Measurements from ENCODE around the gene FAM209B. TPM values are rescaled to one million over a fixed set of nuclear protein-coding genes. Genes with fewer than 3 reads are reported as not detected.

The FAM209B gene
- total RNA-seq, 2 experiments from 2014 or later, result 1.0 TPM; not detected in 1

DNA sequence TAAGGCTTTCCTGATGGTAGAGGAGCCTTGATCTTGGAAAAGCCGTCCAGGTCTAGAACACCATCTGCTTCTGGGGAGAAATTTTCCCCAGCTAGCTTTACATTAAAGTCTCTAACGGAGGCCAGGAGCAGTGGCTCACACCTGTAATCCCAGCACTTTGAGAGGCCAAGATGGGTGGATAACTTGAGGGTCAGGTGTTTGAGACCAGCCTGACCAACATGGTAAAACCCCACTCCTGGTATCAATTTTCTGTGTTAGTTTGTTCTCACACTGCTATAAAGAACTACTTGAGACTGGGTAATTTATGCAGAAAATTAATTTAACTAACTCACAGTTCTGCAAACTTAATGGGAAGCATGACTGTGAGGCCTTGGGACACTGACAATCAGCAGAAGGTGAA, 37.8 kb downstream of the FAM209B start:
- POLR2A ChIA-PET, result no interaction called here
- Mint-ChIP-seq H3K36me3 (ENCODE audit: low read depth) (no peaks in the 10 kb centered on the region), H3K27me3 (peaks cover 12% of the 10 kb centered on the region), H3K4me1 (ENCODE audit: low read depth) (no peaks in the 10 kb centered on the region), H3K27ac (no peak overlapping the region), H3K9me3 (no peaks in the 10 kb centered on the region), H3K4me3 (no peak overlapping the region)
- ATAC-seq (no peak), DNase-seq (no peak)
- intact Hi-C loops (cut with micrococcal nuclease), result no loop called here
- CTCF ChIA-PET, result no interaction called here
- TF ChIP-seq, protein P1, sequence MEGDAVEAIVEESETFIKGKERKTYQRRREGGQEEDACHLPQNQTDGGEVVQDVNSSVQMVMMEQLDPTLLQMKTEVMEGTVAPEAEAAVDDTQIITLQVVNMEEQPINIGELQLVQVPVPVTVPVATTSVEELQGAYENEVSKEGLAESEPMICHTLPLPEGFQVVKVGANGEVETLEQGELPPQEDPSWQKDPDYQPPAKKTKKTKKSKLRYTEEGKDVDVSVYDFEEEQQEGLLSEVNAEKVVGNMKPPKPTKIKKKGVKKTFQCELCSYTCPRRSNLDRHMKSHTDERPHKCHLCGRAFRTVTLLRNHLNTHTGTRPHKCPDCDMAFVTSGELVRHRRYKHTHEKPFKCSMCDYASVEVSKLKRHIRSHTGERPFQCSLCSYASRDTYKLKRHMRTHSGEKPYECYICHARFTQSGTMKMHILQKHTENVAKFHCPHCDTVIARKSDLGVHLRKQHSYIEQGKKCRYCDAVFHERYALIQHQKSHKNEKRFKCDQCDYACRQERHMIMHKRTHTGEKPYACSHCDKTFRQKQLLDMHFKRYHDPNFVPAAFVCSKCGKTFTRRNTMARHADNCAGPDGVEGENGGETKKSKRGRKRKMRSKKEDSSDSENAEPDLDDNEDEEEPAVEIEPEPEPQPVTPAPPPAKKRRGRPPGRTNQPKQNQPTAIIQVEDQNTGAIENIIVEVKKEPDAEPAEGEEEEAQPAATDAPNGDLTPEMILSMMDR (IDR thresholded peaks at IDR 0.05), result no peak

DNA sequence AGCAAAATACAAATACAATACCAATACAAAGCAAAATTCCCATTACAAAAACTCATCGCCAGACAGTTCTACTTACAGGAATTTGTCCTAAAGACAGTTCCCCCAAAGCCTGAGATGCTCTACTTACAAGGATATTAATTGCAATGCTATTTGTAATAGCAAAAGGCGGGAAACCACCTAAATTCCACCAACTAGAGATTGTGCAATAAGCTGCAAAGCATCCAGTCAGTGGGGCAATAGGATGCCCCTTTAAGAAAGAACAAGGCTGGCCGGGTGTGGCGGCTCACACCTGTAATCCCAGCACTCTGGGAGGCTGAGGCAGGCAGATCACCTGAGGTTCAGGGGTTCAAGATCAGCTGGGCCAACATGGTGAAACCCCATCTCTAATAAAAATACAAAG, 39.1 kb downstream of the FAM209B start:
- Mint-ChIP-seq H3K4me1 (ENCODE audit: low read depth) (no peaks in the 10 kb centered on the region), H3K4me3 (no peak overlapping the region), H3K36me3 (ENCODE audit: low read depth) (no peaks in the 10 kb centered on the region), H3K9me3 (no peaks in the 10 kb centered on the region), H3K27ac (no peak overlapping the region), H3K27me3 (peaks cover 12% of the 10 kb centered on the region)
- intact Hi-C loops (cut with micrococcal nuclease), result no loop called here
- ATAC-seq (no peak), DNase-seq (no peak)
- CTCF ChIA-PET, result no interaction called here
- POLR2A ChIA-PET, result no interaction called here
- TF ChIP-seq, protein P1 (IDR thresholded peaks at IDR 0.05), result no peak

DNA sequence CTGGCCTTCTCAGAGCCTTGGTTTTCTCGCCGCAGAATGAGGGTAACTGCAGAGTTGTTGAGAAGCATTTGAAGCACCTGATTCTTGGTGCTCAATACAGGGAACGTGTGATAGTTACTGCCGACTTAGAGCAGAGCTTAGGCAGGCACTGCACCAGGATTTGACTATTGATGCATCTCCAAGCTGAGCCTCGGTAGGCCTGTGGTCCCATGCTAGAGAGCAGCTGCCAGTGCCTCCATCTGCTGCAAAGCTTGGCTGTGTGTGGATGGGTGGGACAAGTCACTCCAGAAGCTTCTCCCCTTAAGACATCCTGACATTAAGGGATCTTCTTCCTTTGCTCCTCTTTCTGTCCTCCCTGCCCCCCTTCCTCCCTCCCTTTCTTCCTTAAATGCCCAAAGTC, 40.9 kb downstream of the FAM209B start:
- no peak for DNase-seq
- no peak for ATAC-seq
- H3K36me3 Mint-ChIP-seq (ENCODE audit: low read depth), result no peaks in the 10 kb centered on the region
- ChIA-PET CTCF (no interaction called here), POLR2A (no interaction called here)
- H3K9me3 Mint-ChIP-seq, result no peaks in the 10 kb centered on the region
- intact Hi-C loops (cut with micrococcal nuclease), result no loop called here
- H3K27me3 Mint-ChIP-seq, result peaks cover 8% of the 10 kb centered on the region
- TF ChIP-seq, protein P1 (IDR thresholded peaks at IDR 0.05), result no peak
- H3K4me1 Mint-ChIP-seq (ENCODE audit: low read depth), result no peaks in the 10 kb centered on the region
- no peak overlapping the region for H3K27ac Mint-ChIP-seq
- no peak overlapping the region for H3K4me3 Mint-ChIP-seq

DNA sequence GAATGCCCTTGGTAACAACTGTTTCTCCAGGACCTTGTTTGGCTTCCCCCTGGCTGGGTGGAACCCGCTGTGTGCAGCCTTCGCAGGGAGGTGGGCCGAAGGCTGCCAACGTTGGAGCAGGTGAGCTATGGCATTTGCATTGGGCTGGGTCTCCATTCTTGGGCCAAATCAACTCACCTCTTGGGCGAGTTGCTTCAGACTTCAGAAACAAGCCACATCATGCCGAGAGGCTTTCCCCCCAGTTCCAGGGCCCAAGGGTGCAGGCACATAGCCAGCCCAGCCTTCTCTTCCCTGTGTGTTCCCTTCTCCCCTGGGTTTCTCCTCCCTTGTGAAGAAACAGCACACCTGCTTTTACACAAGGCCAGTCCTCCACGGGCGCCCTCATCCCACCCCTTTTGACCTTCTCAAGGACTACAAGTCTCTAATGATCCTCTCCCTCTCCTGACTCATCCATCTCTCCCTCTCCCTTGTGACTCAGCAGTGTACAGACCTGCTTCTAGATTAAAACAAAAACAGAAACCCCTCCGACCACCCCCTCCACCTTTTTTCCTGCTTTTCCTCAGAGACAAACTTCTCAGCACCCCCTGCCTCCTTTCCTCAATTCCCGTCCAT, 41.6 kb downstream of the FAM209B start:
- no peaks in the 10 kb centered on the region for H3K36me3 Mint-ChIP-seq (ENCODE audit: low read depth)
- ATAC-seq (no peak), DNase-seq (no peak)
- no peaks in the 10 kb centered on the region for H3K9me3 Mint-ChIP-seq
- POLR2A ChIA-PET, result no interaction called here
- no peak overlapping the region for H3K4me3 Mint-ChIP-seq
- intact Hi-C loops (cut with micrococcal nuclease), result no loop called here
- H3K4me1 Mint-ChIP-seq (ENCODE audit: low read depth), result no peaks in the 10 kb centered on the region
- no peak overlapping the region for H3K27ac Mint-ChIP-seq
- TF ChIP-seq, protein P1 (IDR thresholded peaks at IDR 0.05), result no peak
- H3K27me3 Mint-ChIP-seq, result peaks cover 8% of the 10 kb centered on the region
- CTCF ChIA-PET, result no interaction called here

DNA sequence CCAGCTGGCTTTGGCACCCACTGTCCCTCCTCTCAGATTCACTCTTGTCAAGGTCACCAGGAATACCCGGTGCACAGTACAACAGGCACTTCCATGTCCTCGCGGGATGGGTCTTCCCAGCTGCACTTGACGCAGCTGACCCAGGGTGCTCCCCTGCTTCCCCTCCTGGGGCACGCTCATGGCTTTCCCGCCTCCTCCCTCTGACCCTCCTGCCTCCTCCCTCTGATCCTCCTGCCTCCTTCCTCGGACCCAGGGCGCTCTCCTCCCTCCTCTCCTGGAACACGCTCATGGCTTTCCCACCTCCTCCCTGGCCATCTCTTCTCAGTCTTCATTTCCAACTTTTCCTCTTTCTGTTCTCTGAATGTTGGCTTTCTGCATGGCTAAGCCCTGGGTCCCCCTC, 42.1 kb downstream of the FAM209B start:
- no peaks in the 10 kb centered on the region for H3K4me1 Mint-ChIP-seq (ENCODE audit: low read depth)
- H3K4me3 Mint-ChIP-seq, result no peak overlapping the region
- DNase-seq (no peak), ATAC-seq (no peak)
- H3K36me3 Mint-ChIP-seq (ENCODE audit: low read depth), result no peaks in the 10 kb centered on the region
- TF ChIP-seq, protein P1 (IDR thresholded peaks at IDR 0.05), result no peak
- ChIA-PET CTCF (no interaction called here), POLR2A (no interaction called here)
- H3K9me3 Mint-ChIP-seq, result no peaks in the 10 kb centered on the region
- intact Hi-C loops (cut with micrococcal nuclease), result no loop called here
- no peak overlapping the region for H3K27ac Mint-ChIP-seq
- H3K27me3 Mint-ChIP-seq, result peaks cover 8% of the 10 kb centered on the region
